HG03064 (cell line): Measurements from ENCODE around the gene CERS6.

Experiments used
- ATAC-seq: cut with Tn5 transposase; IDR thresholded peaks from one replicate; pipeline ENCODE4 v1.9.1; 2021; ENCODE audit warnings: low read depth; ENCODE audit not compliant: unreplicated experiment

CERS6 gene

GRCh38 chr2:168561991-168562390 is 105.9 kb downstream of the CERS6 start:
- no peak for ATAC-seq

- ATAC-seq = no peak
These were observed 106.9 kb downstream of the CERS6 start for GRCh38 chr2:168562971-168563370.

- no peak for ATAC-seq
These were observed 108.6 kb downstream of the CERS6 start for GRCh38 chr2:168564641-168565040.

GRCh38 chr2:168565112-168565511 is 109.0 kb downstream of the CERS6 start:
- no peak for ATAC-seq

GRCh38 chr2:168565512-168565911 is 109.4 kb downstream of the CERS6 start:
- no peak for ATAC-seq

- ATAC-seq = no peak
These were observed 111.0 kb downstream of the CERS6 start for GRCh38 chr2:168566974-168567665.

GRCh38 chr2:168567836-168568235 is 111.8 kb downstream of the CERS6 start:
- no peak for ATAC-seq

GRCh38 chr2:168568476-168569267 is 112.6 kb downstream of the CERS6 start:
- no peak for ATAC-seq

GRCh38 chr2:168571061-168571460 is 115.0 kb downstream of the CERS6 start:
- no peak for ATAC-seq

- ATAC-seq = no peak
These were observed 117.2 kb downstream of the CERS6 start for GRCh38 chr2:168573128-168573903.

- no peak for ATAC-seq
These were observed 119.0 kb downstream of the CERS6 start for GRCh38 chr2:168574856-168575630.

GRCh38 chr2:168577885-168578284 is 121.8 kb downstream of the CERS6 start:
- ATAC-seq = no peak

GRCh38 chr2:168583064-168583709 is 127.1 kb downstream of the CERS6 start:
- peak; percentile 48 for ATAC-seq

- ATAC-seq = no peak
These were observed 127.8 kb downstream of the CERS6 start for GRCh38 chr2:168583710-168584521.

GRCh38 chr2:168584911-168585310 is 128.8 kb downstream of the CERS6 start:
- no peak for ATAC-seq

GRCh38 chr2:168585700-168586099 is 129.6 kb downstream of the CERS6 start:
- no peak for ATAC-seq

GRCh38 chr2:168587307-168587706 is 131.2 kb downstream of the CERS6 start:
- ATAC-seq = no peak

- ATAC-seq = no peak
These were observed 133.5 kb downstream of the CERS6 start for GRCh38 chr2:168589236-168590211.
